Left ventricle myocardium inferior (tissue), 1 donor: ENCODE results near the gene CLK4. TPM values are rescaled to one million over a fixed set of nuclear protein-coding genes. Genes with fewer than 3 reads are reported as not detected.

Experiments used
- DNase-seq: peaks from one replicate; pipeline ENCODE4 v3.0.0-alpha.2; 2020
- H3K27ac ChIP-seq: fragments of 200-600 bp; replicated peaks from 2 replicates; pipeline ENCODE4 v1.8.0; 2021
- H3K27me3 ChIP-seq: fragments of 200-600 bp; 2 replicates; pipeline ENCODE4 v1.8.0; 2021; ENCODE audit warnings: low read depth
- H3K36me3 ChIP-seq: fragments of 200-600 bp; 2 replicates; pipeline ENCODE4 v1.8.0; 2021
- H3K4me1 ChIP-seq: fragments of 200-600 bp; 2 replicates; pipeline ENCODE4 v1.8.0; 2021
- H3K4me3 ChIP-seq: fragments of 200-600 bp; 2 replicates; pipeline ENCODE4 v1.8.0; 2021; ENCODE audit warnings: mild to moderate bottlenecking, moderate library complexity
- H3K9me3 ChIP-seq: fragments of 200-600 bp; replicated peaks from 2 replicates; pipeline ENCODE4 v1.8.0; 2021
- intact Hi-C: fragments of 100-400 bp; cut with micrococcal nuclease; formaldehyde crosslinking; loops from one replicate; pipeline ENCODE4 v1.11.0; 2022
- total RNA-seq: library from RNA; stranded (reverse); fragmentation: NEBNext Ultra II Directional; extraction: Animal tissue kit (Norgen Biotek cat#: 25700); gene quantifications from one replicate; pipeline ENCODE4 v1.2.1, GENCODE V29; 2021
- TF ChIP-seq, protein P1 (sequence below): fragments of 200-600 bp; IDR thresholded peaks from 2 replicates; pipeline ENCODE4 v1.8.0; 2021; ENCODE audit warnings: antibody characterized with exemption, mild to moderate bottlenecking, borderline replicate concordance
- donor health status: DM: no; HTN: yes; CAD: no; lungs with severe emphysema.

The CLK4 gene
- total RNA-seq, 1 donor from 2014 or later, result 20.0 TPM

DNA sequence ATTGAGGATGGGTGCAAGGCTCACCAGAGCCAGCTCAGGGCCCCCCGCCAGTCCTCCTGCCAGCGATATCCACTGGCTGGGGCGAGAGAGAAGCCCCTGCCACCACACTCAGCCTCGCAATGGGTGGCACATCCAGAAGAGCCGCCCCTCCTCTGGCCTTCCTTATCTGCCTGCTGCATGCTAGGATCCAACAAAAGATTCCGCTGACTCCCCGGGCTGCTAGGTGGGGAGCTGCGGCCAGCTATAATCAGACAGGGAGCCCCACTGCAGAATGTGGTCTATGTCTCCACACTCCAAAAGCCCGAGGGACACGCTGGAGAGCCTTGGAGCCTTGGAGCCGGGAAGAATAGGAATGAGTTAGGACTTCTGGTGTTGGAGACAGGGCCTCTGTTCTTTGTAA, 69.4 kb downstream of the CLK4 start:
- TF ChIP-seq, protein P1, sequence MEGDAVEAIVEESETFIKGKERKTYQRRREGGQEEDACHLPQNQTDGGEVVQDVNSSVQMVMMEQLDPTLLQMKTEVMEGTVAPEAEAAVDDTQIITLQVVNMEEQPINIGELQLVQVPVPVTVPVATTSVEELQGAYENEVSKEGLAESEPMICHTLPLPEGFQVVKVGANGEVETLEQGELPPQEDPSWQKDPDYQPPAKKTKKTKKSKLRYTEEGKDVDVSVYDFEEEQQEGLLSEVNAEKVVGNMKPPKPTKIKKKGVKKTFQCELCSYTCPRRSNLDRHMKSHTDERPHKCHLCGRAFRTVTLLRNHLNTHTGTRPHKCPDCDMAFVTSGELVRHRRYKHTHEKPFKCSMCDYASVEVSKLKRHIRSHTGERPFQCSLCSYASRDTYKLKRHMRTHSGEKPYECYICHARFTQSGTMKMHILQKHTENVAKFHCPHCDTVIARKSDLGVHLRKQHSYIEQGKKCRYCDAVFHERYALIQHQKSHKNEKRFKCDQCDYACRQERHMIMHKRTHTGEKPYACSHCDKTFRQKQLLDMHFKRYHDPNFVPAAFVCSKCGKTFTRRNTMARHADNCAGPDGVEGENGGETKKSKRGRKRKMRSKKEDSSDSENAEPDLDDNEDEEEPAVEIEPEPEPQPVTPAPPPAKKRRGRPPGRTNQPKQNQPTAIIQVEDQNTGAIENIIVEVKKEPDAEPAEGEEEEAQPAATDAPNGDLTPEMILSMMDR, result no peak
- H3K36me3 ChIP-seq, result no peaks in the 10 kb centered on the region
- H3K4me1 ChIP-seq, result no peaks in the 10 kb centered on the region
- no peaks in the 10 kb centered on the region for H3K9me3 ChIP-seq
- DNase-seq, result no peak
- no peaks in the 10 kb centered on the region for H3K27me3 ChIP-seq
- H3K4me3 ChIP-seq, result no peak overlapping the region
- intact Hi-C loops, result loop anchor here (10.0 kb wide), 1 partner anchor 273 kb away; no protein-coding TSS in a partner anchor
- no peak overlapping the region for H3K27ac ChIP-seq

DNA sequence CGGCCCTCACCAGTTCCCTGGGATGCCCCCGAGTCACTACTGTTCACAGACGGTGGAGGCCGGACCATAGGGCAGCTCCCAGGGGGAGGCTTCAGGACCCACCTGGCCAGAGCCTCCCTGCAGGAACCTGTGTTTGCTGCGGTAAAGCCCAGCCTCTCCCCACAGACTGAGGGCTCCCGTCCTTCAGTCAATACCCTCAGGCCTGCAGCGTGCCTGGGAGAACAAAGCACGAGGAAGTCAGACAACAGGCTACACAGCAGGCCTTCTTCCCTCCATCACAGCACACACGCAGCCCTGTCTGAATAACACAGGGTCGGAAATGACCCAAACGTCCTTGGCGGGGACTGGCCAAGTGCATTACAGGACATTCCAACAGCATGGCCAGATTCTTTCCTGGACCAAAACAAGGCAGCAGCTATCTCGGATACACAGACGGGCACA, 71.1 kb downstream of the CLK4 start:
- no peak for DNase-seq
- Histone ChIP-seq H3K4me1 (peaks cover 7% of the 10 kb centered on the region), H3K4me3 (no peak overlapping the region), H3K36me3 (no peaks in the 10 kb centered on the region), H3K9me3 (no peaks in the 10 kb centered on the region), H3K27me3 (no peaks in the 10 kb centered on the region), H3K27ac (peak overlapping the region; percentile 1)
- intact Hi-C loops, result loop anchor here (10.0 kb wide), 1 partner anchor 271 kb away; no protein-coding TSS in a partner anchor
- TF ChIP-seq, protein P1, result no peak

DNA sequence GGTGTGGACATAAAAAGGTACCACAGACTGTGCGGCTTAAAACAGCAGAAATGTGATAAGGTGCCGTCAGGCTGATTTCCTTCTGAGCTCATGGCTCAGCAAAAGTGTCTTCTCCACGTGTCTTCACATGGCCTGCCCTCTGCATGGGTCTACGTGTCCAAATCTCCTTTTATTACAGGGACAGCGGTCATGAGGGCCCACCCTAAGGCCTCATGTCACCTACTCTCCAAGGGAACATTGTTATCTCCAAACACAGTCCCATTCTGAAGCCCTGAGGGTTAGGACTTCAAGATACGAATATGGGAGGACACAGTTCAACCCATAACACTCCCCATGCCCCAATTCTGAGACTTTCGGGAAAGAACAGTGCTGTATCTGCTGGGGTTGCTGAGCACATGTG, 71.8 kb downstream of the CLK4 start:
- H3K4me1 ChIP-seq, result peaks cover 7% of the 10 kb centered on the region
- H3K27ac ChIP-seq, result no peak overlapping the region
- DNase-seq, result no peak
- no peaks in the 10 kb centered on the region for H3K27me3 ChIP-seq
- H3K36me3 ChIP-seq, result no peaks in the 10 kb centered on the region
- no peak overlapping the region for H3K4me3 ChIP-seq
- TF ChIP-seq, protein P1, result no peak
- no peaks in the 10 kb centered on the region for H3K9me3 ChIP-seq
- intact Hi-C loops, result loop anchor here (10.0 kb wide), 1 partner anchor 270 kb away; no protein-coding TSS in a partner anchor

DNA sequence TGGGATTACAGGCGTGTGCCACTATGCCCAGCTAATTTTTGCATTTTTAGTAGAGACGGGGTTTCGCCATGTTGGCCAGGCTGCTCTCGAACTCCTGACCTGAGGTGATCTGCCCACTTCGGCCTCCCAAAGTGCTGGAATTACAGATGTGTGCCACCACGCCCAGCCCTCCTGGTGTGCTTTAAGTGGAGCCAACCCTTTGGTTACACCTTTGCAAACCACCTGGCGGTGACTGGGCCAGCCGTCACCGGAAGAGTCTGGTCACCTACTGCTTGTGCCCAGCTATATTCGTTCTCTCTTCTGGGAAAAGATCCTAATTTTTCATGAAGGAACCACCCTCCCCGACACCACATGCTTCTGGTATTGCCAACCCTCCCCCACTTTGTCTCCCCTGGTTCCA, 72.5 kb downstream of the CLK4 start:
- H3K9me3 ChIP-seq, result no peaks in the 10 kb centered on the region
- H3K4me1 ChIP-seq, result peaks cover 7% of the 10 kb centered on the region
- intact Hi-C loops, result loop anchor here (10.0 kb wide), 1 partner anchor 270 kb away; no protein-coding TSS in a partner anchor
- H3K36me3 ChIP-seq, result no peaks in the 10 kb centered on the region
- TF ChIP-seq, protein P1, result no peak
- no peak overlapping the region for H3K4me3 ChIP-seq
- DNase-seq, result no peak
- no peak overlapping the region for H3K27ac ChIP-seq
- no peaks in the 10 kb centered on the region for H3K27me3 ChIP-seq

DNA sequence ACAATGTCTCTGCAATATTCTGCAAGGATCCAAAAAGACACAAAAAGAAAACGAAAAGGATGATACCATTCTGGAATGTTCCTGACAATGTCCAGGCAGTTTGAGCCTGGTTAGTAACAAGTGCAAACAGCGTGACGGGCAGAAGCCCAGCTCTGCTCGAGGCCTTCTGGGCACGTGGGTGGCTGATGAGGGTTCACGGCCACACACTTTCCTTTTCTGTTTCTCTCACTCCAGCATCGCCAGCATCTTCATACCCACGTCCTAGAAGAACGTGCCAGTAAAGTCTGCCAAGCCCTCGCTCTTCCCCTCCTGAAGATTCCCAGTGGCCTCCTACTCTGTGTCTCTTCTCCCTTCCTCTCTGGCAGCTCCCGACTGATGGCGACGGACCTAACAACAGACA, 73.3 kb downstream of the CLK4 start:
- no peak for DNase-seq
- intact Hi-C loops, result loop anchor here (10.0 kb wide), 1 partner anchor 269 kb away; no protein-coding TSS in a partner anchor

More for the DNA sequence above, 73.3 kb downstream of the CLK4 start:
- TF ChIP-seq, protein P1, result no peak
- no peaks in the 10 kb centered on the region for H3K27me3 ChIP-seq
- H3K27ac ChIP-seq, result no peak overlapping the region
- H3K4me3 ChIP-seq, result no peak overlapping the region
- H3K4me1 ChIP-seq, result peaks cover 7% of the 10 kb centered on the region
- H3K9me3 ChIP-seq, result no peaks in the 10 kb centered on the region
- no peaks in the 10 kb centered on the region for H3K36me3 ChIP-seq

Other genes with a start within 250 kb of the CLK4 start
- 27.4 TPM for gene COL23A1, start 36.7 kb downstream of the CLK4 start, total RNA-seq
- 9.0 TPM for gene ZNF354A, start 103.6 kb upstream of the CLK4 start, total RNA-seq
- gene ZNF354B, start 232.9 kb upstream of the CLK4 start, total RNA-seq, result 7.2 TPM